ENCODE results near the gene ABTB2.

DNA sequence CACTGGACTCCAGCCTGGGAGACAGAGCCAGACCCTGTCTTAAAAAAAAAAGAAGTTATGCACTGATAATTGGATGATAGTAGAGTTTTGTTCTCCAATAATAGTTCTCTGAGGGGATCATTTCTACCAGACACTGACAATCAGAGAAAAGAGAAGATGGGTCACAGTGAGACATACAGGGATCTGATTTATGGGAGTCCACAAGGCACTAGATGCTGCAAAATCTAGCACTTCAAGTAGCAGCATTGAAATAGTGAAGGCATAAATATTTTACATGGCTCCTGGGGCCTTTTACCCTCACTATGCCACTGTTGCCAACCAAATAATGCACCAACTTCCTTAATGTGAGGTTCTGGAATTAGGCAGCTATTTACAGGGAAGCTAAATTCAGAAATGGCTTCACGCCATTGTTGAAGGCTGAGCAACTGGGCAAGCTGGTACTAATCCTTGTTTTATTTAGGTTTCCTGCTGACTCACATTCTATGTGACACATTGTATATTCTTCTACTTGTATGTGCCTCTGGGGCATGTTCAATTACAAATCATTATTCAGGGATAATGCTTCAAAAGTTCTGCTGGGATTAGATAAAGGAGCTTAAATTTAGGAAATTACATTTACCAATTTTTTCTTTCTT lies 38.2 kb upstream of the ABTB2 start:
- TF ChIP-seq MAFK (IDR thresholded peaks at IDR 0.05; ENCODE audit: partially characterized antibody) (no peak), CEBPB (IDR thresholded peaks at IDR 0.05) (no peak), FOSB (CRISPR knock-in tag; IDR thresholded peaks at IDR 0.05) (no peak), KDM5A (IDR thresholded peaks at IDR 0.05) (no peak), CTCF (IDR thresholded peaks at IDR 0.05) (no peak), ZFP36 (IDR thresholded peaks at IDR 0.05; ENCODE audit: borderline replicate concordance, partially characterized antibody) (no peak), POLR2A (IDR thresholded peaks at IDR 0.05; ENCODE audit: low read length) (no peak), BHLHE40 (IDR thresholded peaks at IDR 0.05; ENCODE audit: low read depth, low read length) (no peak), SMC3 (IDR thresholded peaks at IDR 0.05) (no peak), EP300 (IDR thresholded peaks at IDR 0.05) (no peak)
- TF ChIP-seq, protein P1, sequence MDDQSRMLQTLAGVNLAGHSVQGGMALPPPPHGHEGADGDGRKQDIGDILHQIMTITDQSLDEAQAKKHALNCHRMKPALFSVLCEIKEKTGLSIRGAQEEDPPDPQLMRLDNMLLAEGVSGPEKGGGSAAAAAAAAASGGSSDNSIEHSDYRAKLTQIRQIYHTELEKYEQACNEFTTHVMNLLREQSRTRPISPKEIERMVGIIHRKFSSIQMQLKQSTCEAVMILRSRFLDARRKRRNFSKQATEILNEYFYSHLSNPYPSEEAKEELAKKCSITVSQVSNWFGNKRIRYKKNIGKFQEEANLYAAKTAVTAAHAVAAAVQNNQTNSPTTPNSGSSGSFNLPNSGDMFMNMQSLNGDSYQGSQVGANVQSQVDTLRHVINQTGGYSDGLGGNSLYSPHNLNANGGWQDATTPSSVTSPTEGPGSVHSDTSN (IDR thresholded peaks at IDR 0.05): no peak

Measured in A549 (cell line).